Stomach (tissue), 9 donors: ENCODE measurements around the gene TENM4. TPM values are rescaled to one million over a fixed set of nuclear protein-coding genes. Genes with fewer than 3 reads are reported as not detected.
A peak's percentile ranks its signal among the peaks of the same experiment; 100 is the strongest.

ENCODE experiments used
- DNase-seq, 2 donors: peaks; one replicate each; pipeline versions ENCODE4 v3.0.0 to v3.0.0-alpha.2; 2013 to 2019
- H3K27ac ChIP-seq, 5 donors: fragments of 200-600 bp in 4 of 5; sonication (generic) in 4 of 5; one replicate each; pipeline ENCODE4 v1.5.1; 2013 to 2019; ENCODE audit warnings: mild to moderate bottlenecking in 1 of 5, moderate library complexity in 1 of 5
- H3K27me3 ChIP-seq, 3 donors: fragments of 200-600 bp; sonication (generic); one replicate each; pipeline ENCODE4 v1.5.1; 2017 to 2019; ENCODE audit warnings: mixed run types in 1 of 3
- H3K36me3 ChIP-seq, 4 donors: fragments of 200-600 bp; sonication (generic); 1 replicate in 3 of 4; 2 replicates in 1 of 4; pipeline ENCODE4 v1.5.1; 2016 to 2019
- H3K4me1 ChIP-seq, 4 donors: fragments of 200-600 bp; sonication (generic); one replicate each; pipeline ENCODE4 v1.5.1; 2016 to 2019
- H3K4me3 ChIP-seq, 4 donors: fragments of 200-600 bp; sonication (generic) in 3 of 4; one replicate each; pipeline ENCODE4 v1.5.1; 2016 to 2019; ENCODE audit warnings: mild to moderate bottlenecking in 1 of 4
- H3K9me3 ChIP-seq, 4 donors: fragments of 200-600 bp; sonication (generic); one replicate each; pipeline ENCODE4 v1.5.1; 2016 to 2019
- EP300 ChIP-seq: sonication (generic); formaldehyde crosslinking; IDR thresholded peaks from one replicate; pipeline ENCODE4 v1.6.1; 2017; ENCODE audit warnings: antibody characterized with exemption
- POLR2A ChIP-seq, 4 donors: fragments of 450-650 bp; IDR thresholded peaks; one replicate each; pipeline ENCODE4 v1.6.1; 2016; ENCODE audit warnings: antibody characterized with exemption in 4 of 4, control low read depth in 2 of 4, mild to moderate bottlenecking in 1 of 4, moderate library complexity in 1 of 4
- POLR2AphosphoS5 ChIP-seq, 3 donors: sonication (generic); formaldehyde crosslinking; IDR thresholded peaks; one replicate each; pipeline ENCODE4 v1.6.1; 2016; ENCODE audit warnings: antibody characterized with exemption in 3 of 3
- WGBS, 5 donors: extraction: QIAGEN DNeasy Blood & Tissue Kit in 3 of 5; methylation state at CpG; one replicate each; pipeline versions ENCODE4 v1.1.5 to v1.1.7; 2013 to 2018; 5-methylcytosine and 5-hydroxymethylcytosine counted together
- intact Hi-C: fragments of 100-400 bp; cut with DNase I; formaldehyde crosslinking; loops from one replicate; pipeline ENCODE4 v1.15.1; 2023; ENCODE audit warnings: low total_unique reads
- polyA plus RNA-seq, 3 donors: library from polyadenylated mRNA; stranded (reverse); fragments of 200-250 nt; gene quantifications; one replicate each; pipeline ENCODE4 v1.2.3, GENCODE V29; 2013
- total RNA-seq, 5 donors: library from RNA; depleted of rRNA; stranded (reverse); fragments of >200 nt; gene quantifications; one replicate each; pipeline versions ENCODE4 v1.1.0 to v1.2.3, GENCODE V29; 2014 to 2016
- TF ChIP-seq, protein P1 (sequence below), 7 experiments: fragments of 450-650 bp in 4 of 7; fragments of 200-600 bp in 3 of 7; sonication (generic) in 3 of 7; IDR thresholded peaks; one replicate each; pipeline ENCODE4 v1.5.1; 2016 to 2019; ENCODE audit warnings: antibody characterized with exemption in 7 of 7, control low read depth in 2 of 7, mild to moderate bottlenecking in 1 of 7
- donor health status: healthy with polysubstance abuse.
- donor health status: Bipolar disorder and iron deficiency.
- donor health status: healthy.

The TENM4 gene
- total and polyA plus RNA-seq, 8 donors: 0.06 to 13.2 (median 0.87) TPM; not detected in 1

DNA sequence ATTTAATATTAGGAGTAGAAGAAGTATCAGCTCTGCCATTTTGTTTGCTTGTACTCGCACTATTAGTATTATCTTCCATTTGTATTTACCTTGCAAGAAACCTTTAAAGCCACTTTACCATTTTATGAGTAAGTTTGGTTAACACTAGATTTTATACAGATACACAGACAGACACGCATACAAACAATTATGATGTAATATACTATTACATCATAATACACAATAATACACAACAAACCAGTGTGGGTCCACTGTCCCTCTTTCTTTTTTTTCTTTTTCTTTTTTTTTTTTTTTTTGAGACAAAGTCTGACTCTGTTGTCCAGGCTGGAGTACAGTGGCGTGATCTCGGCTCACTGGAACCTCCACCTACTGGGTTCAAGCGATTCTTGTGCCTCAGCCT is 695.9 kb downstream of the TENM4 start:
- intact Hi-C loops: no loop called here
- H3K27me3 ChIP-seq: no peaks in the 10 kb centered on the region
- TF ChIP-seq POLR2A (IDR thresholded peaks at IDR 0.05) (no peak), POLR2AphosphoS5 (IDR thresholded peaks at IDR 0.05) (no peak), EP300 (no peak)
- TF ChIP-seq, protein P1, sequence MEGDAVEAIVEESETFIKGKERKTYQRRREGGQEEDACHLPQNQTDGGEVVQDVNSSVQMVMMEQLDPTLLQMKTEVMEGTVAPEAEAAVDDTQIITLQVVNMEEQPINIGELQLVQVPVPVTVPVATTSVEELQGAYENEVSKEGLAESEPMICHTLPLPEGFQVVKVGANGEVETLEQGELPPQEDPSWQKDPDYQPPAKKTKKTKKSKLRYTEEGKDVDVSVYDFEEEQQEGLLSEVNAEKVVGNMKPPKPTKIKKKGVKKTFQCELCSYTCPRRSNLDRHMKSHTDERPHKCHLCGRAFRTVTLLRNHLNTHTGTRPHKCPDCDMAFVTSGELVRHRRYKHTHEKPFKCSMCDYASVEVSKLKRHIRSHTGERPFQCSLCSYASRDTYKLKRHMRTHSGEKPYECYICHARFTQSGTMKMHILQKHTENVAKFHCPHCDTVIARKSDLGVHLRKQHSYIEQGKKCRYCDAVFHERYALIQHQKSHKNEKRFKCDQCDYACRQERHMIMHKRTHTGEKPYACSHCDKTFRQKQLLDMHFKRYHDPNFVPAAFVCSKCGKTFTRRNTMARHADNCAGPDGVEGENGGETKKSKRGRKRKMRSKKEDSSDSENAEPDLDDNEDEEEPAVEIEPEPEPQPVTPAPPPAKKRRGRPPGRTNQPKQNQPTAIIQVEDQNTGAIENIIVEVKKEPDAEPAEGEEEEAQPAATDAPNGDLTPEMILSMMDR (IDR thresholded peaks at IDR 0.05): no peak
- no peaks in the 10 kb centered on the region for H3K36me3 ChIP-seq
- H3K4me1 ChIP-seq: peaks cover 0 to 9% (median 5%) of the 10 kb centered on the region in 4 donors
- H3K4me3 ChIP-seq: no peak overlapping the region
- no peaks in the 10 kb centered on the region for H3K9me3 ChIP-seq
- WGBS, 5 donors: 88 to 95% (median 93%) methylated on average over 5 of the region's 5 CpGs
- no peak overlapping the region for H3K27ac ChIP-seq
- DNase-seq: no peak

DNA sequence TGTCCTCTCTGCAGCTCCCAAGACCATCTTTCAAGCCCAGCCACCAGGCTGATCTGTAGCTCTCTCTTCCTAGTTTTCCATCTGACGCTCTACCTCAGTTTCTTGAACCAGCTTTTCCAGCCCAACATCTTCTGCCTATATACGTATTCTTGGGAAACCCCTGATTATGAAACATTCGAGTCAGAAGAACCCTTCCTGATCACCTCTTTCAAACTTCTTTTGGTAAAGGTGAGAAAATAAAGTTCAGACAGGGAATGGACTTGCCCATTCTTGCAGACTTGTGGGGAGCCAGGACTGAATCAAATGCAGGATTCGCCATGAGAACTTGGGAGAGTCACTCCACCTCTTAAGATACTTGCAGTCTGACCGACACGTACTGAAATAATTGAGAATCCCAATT is 696.6 kb downstream of the TENM4 start:
- no peak for DNase-seq
- Histone ChIP-seq H3K36me3 (no peaks in the 10 kb centered on the region), H3K27me3 (no peaks in the 10 kb centered on the region), H3K4me1 (peaks cover 0 to 9% (median 5%) of the 10 kb centered on the region in 4 donors), H3K9me3 (no peaks in the 10 kb centered on the region), H3K27ac (no peak overlapping the region), H3K4me3 (no peak overlapping the region)
- intact Hi-C loops: no loop called here
- WGBS, 5 donors: 92 to 95% (median 93%) methylated on average over 6 of the region's 6 CpGs
- TF ChIP-seq, protein P1 (IDR thresholded peaks at IDR 0.05): no peak
- no peak for TF ChIP-seq POLR2AphosphoS5 (IDR thresholded peaks at IDR 0.05)
- no peak for TF ChIP-seq POLR2A (IDR thresholded peaks at IDR 0.05)
- no peak for TF ChIP-seq EP300

DNA sequence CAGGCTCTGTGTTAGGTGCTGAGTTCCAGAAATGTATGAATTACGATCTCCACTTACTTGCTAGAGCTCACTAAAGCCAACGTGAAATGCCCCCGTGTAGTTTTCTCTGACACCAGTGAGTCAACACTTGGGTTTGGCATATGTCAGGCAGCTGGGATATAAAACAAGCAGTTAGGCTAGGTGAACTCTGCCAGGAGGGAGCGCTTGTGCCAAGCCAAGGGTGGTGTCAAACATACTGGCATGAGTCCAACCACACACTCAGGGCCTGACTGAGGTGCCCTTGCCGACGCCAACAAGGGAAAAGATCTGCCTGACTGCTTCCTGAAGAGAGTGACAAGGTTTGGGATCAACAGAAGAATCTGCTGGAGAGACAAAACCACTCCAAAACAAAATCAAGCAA is 698.4 kb downstream of the TENM4 start:
- TF ChIP-seq EP300: no peak
- TF ChIP-seq POLR2AphosphoS5 (IDR thresholded peaks at IDR 0.05): peak in 2 of 3 donors; percentile 11 to 21
- no peak for TF ChIP-seq POLR2A (IDR thresholded peaks at IDR 0.05)
- TF ChIP-seq, protein P1 (IDR thresholded peaks at IDR 0.05): peak in 1 of 7 experiments; percentile 11
- no peaks in the 10 kb centered on the region for H3K27me3 ChIP-seq
- no peak overlapping the region for H3K4me3 ChIP-seq
- peak; percentile 18 to 92 for DNase-seq
- H3K36me3 ChIP-seq: no peaks in the 10 kb centered on the region
- H3K27ac ChIP-seq: no peak overlapping the region
- no peaks in the 10 kb centered on the region for H3K9me3 ChIP-seq
- 19 to 53% (median 34%) methylated on average over 6 of the region's 6 CpGs for WGBS, 5 donors
- intact Hi-C loops: no loop called here
- H3K4me1 ChIP-seq: peaks cover 0 to 9% (median 5%) of the 10 kb centered on the region in 4 donors

DNA sequence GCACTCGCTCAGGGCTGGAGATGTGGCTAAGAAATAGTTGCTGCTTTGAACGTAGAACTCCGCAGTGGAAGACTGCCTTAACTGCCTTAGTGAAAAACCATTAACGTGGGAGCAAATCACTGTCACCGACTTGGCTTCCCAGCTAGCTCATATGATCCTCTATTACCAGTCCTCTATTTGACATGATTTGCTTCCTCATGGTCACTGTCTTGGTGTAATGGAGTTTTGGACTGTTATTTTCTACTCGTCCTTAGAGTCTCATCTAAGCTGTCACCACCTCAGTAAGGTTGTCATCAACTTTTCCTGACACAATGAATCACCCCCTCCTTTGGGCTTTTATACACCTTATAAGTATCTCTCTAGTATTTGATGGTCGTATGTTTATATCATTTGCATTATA is 699.1 kb downstream of the TENM4 start:
- no peak overlapping the region for H3K27ac ChIP-seq

More for the DNA sequence above, 699.1 kb downstream of the TENM4 start:
- intact Hi-C loops: no loop called here
- no peak for DNase-seq
- no peaks in the 10 kb centered on the region for H3K36me3 ChIP-seq
- H3K4me1 ChIP-seq: peaks cover 0 to 9% (median 5%) of the 10 kb centered on the region in 4 donors
- TF ChIP-seq POLR2AphosphoS5 (IDR thresholded peaks at IDR 0.05): no peak
- no peak for TF ChIP-seq POLR2A (IDR thresholded peaks at IDR 0.05)
- TF ChIP-seq EP300: no peak
- TF ChIP-seq, protein P1 (IDR thresholded peaks at IDR 0.05): no peak
- H3K27me3 ChIP-seq: no peaks in the 10 kb centered on the region
- WGBS, 5 donors: 90 to 94% (median 91%) methylated on average over 7 of the region's 7 CpGs
- H3K4me3 ChIP-seq: no peak overlapping the region
- no peaks in the 10 kb centered on the region for H3K9me3 ChIP-seq
